Measurements from ENCODE around the gene DCUN1D1. TPM values are rescaled to one million over a fixed set of nuclear protein-coding genes. Genes with fewer than 3 reads are reported as not detected.

The DCUN1D1 gene
- total RNA-seq, 1 donor from 2014 or later: 45.7 TPM

- DNase-seq: no peak
Measured at GRCh38 chr3:182971637-182972036, 8.7 kb downstream of the DCUN1D1 start.

DNA sequence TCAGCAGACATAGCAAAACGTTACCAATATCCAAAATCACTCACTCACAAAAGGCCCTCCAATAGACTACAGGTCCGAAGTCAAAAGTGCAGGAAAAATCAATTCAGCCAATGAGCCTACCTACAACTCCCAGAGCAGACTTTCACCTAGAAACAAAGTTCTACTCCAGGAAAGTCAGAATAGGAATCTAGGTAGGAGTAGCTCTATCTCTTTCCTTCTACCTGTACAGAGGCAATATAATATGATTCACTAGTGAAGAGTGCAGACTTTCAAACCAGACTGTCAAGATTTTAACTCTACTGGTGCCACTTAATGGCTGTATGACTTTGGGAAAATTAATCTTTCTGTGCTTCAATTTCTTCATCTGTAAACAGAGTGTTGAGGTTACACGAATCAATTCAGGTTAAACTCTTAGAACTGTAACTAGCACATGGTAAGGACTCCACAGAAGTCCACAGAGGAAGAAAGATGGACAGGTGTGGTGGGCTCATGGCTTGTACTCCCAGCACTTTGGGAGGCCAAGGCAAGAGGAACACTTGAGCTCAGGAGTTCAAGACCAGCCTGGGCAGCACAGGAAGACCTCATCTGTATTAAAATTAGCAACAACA is 9.4 kb downstream of the DCUN1D1 start:
- no peak for DNase-seq

DNA sequence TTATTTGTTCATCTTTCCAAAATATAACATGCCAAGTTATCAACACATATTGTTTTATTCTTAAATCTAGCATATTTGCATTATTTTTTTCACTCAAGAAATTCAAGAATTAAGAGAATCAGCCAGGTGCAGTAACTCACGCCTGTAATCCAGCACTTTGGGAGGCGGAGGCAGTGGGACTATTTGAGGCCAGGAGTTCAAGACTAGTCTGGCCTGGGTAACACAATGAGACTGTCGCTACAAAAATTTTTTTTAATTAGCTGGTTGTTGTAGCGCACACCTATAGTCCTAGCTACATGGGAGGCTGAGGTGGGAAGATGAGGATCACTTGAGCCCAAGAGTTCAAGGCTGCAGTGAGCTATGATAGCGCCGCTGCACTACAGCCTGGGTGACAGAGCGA is 10.5 kb downstream of the DCUN1D1 start:
- no peak for DNase-seq

DNA sequence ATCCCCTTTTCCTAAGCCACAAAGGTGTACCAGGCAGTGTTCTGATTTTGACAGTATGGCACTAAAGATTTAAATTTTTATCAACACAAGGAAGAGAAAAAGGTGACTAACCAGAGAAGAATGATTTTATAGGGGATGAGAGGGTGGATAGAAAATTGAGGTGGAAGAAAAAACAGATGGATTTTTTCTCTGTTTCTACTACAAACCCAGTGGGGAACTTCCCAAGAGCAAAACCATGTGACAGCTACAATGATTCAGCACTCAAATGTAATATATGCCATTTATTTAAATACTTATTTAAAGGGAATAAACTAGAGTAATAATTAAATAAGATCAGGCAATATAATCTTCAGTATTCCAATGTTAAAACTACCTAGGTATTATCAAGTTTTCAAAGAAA is 11.1 kb downstream of the DCUN1D1 start:
- no peak for DNase-seq

GRCh38 chr3:182967218-182968204 is 12.8 kb downstream of the DCUN1D1 start:
- no peak for DNase-seq

GRCh38 chr3:182965861-182966366 is 14.4 kb downstream of the DCUN1D1 start:
- no peak for DNase-seq

DNA sequence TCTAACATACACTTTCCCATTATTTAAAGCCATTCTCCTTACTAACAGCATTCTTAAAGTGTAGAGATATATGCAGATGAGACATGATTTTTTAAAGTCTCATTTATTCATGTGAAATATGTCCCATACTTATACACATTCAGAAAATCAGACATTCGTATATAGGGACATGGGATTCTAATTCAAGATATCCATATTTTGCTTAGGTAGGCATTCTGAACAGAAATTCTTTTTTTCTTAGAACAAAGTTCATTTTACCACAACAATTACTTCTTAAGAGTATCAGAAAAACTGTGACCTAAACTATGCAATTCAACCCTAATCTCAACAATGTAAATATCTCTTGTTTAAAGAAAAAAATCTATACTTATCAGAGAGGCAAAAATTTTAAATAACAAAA is 16.2 kb downstream of the DCUN1D1 start:
- no peak for DNase-seq

DNA sequence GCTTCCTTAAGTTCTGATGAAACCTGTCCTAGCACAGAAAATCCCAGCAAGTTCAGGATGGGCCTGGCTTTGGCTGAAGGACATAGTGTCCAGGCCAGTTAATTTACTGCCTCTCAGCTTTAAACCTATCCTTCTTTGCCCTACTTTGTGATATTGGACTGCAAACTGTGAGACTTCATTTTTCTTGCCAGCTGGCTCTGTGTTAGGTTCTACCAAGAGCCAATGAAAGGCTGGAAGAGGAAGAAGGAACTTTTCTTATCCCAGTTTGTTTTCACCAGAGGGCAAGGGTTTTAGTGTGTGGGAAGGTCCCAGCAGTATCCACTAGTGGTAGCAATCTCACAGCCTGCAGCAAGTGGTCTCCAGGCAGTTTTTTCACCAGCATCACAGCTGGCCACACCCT is 18.2 kb downstream of the DCUN1D1 start:
- no peak for DNase-seq

DNA sequence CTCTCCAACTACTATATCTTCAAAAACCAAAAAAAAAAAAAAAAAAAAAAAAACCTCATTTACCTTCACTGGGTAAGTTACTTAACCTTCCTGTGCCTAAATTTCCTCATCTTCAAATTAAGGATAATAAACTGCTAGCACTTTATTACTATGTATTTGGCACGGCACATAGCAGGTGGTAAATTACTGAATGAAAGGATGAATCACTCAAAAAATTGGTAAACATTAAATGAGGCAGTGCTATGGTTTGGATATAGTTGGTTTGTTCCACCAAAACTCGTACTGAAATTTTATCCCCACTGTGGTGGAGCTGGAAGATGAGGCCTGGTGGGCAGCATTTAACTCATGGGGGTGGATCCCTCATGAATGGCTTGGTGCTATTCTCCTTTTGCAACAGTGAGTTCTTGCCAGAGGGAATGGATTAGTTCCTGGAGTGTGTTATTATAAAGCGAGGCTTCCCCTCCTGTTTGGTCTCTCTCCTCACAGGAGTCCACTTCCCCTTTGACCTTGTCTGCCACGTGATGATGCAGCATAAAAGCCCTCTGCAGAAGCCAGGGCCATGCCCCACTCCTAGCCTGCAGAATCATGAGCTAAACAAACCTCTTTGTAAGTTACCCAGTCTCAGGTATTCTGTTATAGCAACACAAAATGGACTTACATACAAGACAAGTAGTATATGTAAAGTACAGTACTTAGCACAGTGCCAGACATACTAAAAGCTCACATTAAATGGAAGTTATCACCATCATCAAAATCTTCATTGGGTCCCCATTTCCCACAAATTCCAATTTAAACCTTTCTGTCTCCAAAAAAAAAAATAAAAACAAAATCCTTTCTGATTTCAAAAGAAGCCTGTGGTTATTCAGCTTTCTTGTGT is 20.6 kb downstream of the DCUN1D1 start:
- DNase-seq: no peak

- no peak for DNase-seq
Measured at GRCh38 chr3:182957676-182958266, 22.6 kb downstream of the DCUN1D1 start.

DNA sequence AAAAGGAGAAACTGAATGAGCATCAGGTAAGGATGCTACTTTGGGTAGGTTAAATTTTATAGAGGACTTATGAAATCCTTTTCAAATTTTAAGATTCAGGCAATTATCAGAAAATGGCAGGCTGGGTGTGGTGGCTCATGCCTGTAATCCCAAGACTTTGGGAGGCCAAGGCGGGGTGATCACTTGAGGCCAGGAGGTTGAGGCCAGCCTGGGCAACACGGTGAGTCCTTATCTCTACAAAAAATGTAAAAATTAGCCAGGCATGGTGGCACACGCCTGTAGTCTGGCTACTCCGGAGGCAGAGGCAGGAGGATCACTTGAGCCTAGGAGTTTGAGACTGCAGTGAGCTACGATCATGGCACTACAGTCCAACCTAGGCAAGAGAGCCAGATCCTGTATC is 23.1 kb downstream of the DCUN1D1 start:
- no peak for DNase-seq

GRCh38 chr3:182954553-182955235 is 25.6 kb downstream of the DCUN1D1 start:
- DNase-seq: no peak

DNA sequence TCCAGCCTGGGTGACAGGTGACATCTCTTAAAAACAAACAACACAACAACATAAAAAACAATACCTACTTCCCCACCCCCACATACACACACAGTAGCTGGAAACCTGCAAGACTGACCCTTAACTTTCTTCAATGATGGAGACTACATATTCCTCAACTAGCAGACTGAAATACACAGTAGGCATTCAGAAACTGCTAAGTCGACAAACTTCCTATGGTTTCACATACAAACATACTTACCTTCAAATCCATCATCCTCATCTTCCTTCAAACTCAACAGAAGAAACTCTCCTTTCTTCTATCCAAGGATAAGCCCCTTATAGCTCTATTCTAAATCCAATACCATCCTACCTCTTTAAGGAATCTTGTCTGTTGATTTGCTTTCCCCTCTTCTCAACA is 30.6 kb downstream of the DCUN1D1 start:
- no peak for DNase-seq

DNA sequence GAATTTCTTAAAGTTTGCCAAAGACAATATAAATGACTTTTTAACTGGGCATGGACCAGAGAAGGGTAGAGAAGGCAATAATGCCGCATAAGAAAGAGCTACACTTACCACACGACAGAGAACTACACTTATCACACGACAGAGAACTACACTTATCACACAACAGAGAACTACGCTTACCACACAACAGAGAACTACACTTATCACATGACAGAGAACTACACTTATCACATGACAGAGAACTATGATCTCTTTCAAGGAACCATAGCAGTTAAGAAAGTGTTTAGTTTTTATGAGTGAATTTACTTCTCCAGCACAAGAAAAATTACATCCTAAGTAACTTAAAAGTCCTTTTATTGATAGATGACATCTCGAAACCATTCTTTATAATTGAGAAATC is 32.0 kb downstream of the DCUN1D1 start:
- no peak for DNase-seq

DNA sequence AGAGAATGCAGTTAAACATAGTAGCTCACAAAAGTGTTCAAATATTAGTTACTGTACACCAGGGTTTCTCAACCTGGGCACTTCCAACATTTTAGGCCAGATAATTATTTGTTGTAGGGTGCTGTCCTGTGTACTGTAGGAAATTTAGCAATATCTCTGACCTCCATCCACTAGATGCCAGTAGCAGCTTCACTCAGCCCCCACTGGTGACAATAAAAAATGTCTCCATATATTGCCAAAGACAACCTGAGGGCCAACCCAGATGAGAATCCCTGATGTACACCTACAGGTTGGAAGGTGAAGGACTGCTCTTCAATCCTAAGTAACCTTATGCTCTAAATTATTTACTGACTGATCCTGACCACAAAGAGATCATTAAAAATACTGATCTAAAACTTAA is 32.5 kb downstream of the DCUN1D1 start:
- no peak for DNase-seq

GRCh38 chr3:182941719-182942118 is 38.6 kb downstream of the DCUN1D1 start:
- DNase-seq: no peak

GRCh38 chr3:182940266-182940808 is 40.0 kb downstream of the DCUN1D1 start:
- DNase-seq: no peak

DNA sequence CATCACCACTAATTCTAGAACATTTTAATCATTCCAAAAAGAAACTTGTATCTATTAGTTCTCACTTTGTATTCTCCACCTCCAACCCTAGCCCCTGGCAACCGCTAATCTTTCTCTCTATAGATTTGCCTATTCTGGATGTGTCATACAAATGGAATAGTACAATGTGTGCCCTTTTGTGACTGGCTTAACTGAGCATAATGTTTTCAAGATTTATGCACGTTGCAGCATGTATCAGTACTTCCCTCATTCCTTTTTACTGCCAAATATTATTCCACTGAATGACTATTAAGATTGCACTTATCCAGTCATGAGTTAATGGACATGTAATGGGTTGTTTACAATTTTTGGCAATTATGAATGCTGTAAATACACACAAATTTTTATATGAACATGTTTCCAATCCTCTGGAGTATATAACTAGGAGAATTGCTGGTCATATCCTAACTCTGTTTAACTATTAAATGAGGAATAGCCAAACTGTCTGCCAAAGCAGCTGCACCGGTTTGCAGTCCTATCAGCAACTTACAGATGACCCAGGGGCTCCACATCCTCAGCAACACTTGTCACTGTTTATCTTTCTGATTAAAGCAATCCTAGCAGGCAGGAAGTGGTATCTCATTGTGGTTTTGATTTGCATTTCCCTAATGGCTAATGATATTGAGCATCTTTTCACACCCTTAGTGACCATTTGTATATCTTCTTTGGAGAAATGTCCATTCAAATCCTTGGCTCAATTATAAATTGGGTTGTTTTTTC is 42.9 kb downstream of the DCUN1D1 start:
- no peak for DNase-seq

DNA sequence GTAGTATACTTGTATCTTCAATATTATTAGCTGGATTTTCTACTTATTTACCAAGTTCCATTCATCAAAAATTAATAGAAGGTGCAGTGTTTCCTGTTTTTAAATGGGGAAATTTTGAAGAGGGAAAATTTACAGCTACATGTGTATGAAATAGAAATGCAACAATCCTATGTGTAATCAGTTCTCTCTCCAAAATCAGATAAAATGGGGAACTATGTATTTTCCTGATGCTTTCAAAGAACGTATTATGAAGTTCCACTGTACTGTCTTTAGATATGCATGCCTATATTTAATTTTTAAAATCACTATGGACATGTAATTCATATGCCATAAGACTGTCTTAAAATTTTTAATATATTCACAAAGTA is 43.4 kb downstream of the DCUN1D1 start:
- DNase-seq: no peak

DNA sequence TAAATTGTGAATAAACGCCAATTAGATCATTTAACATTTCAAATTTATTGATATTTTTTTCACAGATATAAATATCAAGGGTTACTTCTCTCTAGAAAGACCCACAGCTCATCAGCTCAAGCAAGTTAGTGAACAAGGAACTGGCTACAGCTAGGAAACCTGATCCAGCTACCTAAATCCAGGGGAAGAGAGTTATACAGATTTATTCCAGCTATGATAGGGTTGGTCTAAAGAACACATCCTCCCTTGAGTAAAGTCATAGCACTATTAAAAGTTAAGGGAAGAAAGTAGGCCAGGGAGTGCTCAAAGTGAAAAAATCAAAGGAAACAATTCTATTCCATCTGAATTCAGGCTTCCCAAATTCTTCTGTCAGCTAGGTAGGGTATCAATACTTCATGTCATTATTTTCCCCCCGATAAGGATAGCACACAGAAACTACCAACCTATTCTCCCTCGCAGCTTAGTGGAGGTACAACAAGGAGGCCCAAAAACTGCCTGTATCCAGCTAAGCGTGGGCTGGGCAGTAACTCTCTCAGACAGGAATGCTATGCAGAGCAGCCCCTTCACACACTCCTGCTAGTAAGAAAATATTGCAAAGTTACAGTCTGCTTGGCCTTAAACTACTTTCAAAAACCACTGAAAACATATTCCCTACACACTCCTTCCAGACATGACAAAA is 44.0 kb downstream of the DCUN1D1 start:
- DNase-seq: no peak
